HepG2 (cell line): ENCODE data around the gene NPBWR2. TPM values are rescaled to one million over a fixed set of nuclear protein-coding genes. Genes with fewer than 3 reads are reported as not detected.
A peak's percentile ranks its signal among the peaks of the same experiment; 100 is the strongest.

Source experiments
- ATAC-seq: fragments of 200-7000 bp; cut with Tn5 transposase; 3 replicates; pipeline ENCODE4 v1.9.1; 2020; ENCODE audit warnings: mild to moderate bottlenecking, moderate library complexity
- BruUV-seq: library from RNA; stranded (reverse); fragments of 400-500 nt; replicated peaks from 2 replicates; lab custom pipeline; 2021; lab: Mats Ljungman, UMichigan
- CTCF ChIA-PET: fragments of 300-600 bp; formaldehyde crosslinking; extraction: SDS; loops from one replicate; lab custom pipeline; 2021; ENCODE audit warnings: low total read pairs, inconsistent platforms, low intra/inter-chr PET ratio; lab: Yijun Ruan, JAX
- POLR2A ChIA-PET: fragments of 350-600 bp; sonication (Branson Sonifier 250); formaldehyde crosslinking; loops from one replicate; lab custom pipeline; 2020; ENCODE audit warnings: antibody characterized with exemption, inconsistent platforms; lab: Yijun Ruan, JAX
- DNase-seq: peaks from one replicate; pipeline ENCODE4 v3.0.0-alpha.2; 2015; ENCODE audit warnings: low spot score
- FAIRE-seq: peaks from 3 replicates; lab custom pipeline; 2011; peaks lifted over from hg19 to GRCh38; lab: Jason Lieb, UNC
- H2AFZ ChIP-seq: one replicate; pipeline ENCODE4 v1.6.1; 2011; ENCODE audit warnings: low read length, inconsistent platforms
- H3K27ac ChIP-seq: fragments of 300-600 bp; 3 replicates; pipeline ENCODE4 v1.8.0; 2011; ENCODE audit warnings: mixed run types, mild to moderate bottlenecking, mixed read lengths, low read length, inconsistent platforms; ENCODE audit not compliant: insufficient read depth; ENCODE audit errors: extremely low read length
- H3K27me3 ChIP-seq, 2 experiments: fragments of 200-600 bp in 1 of 2; 2 replicates in 1 of 2; 3 replicates in 1 of 2; pipeline versions ENCODE4 v1.6.0 to v1.8.0; 2011; ENCODE audit warnings: low read length in 2 of 2, mild to moderate bottlenecking in 2 of 2, moderate library complexity in 2 of 2, inconsistent platforms in 1 of 2; ENCODE audit not compliant: insufficient read depth in 2 of 2, control insufficient read depth in 1 of 2
- H3K36me3 ChIP-seq, 2 experiments: fragments of 200-600 bp in 1 of 2; replicated peaks in 1 of 2; 2 replicates in 1 of 2; 3 replicates in 1 of 2; pipeline versions ENCODE4 v1.5.1 to v1.8.0; 2011; ENCODE audit warnings: low read length in 2 of 2, inconsistent platforms in 1 of 2; ENCODE audit not compliant: insufficient read depth in 2 of 2, control insufficient read depth in 1 of 2
- H3K4me1 ChIP-seq: 2 replicates; pipeline ENCODE4 v1.5.1; 2012; ENCODE audit warnings: low read length, inconsistent platforms; ENCODE audit not compliant: insufficient read depth
- H3K4me2 ChIP-seq: 2 replicates; pipeline ENCODE4 v1.6.0; 2011; ENCODE audit warnings: low read depth, low read length, inconsistent platforms
- H3K4me3 ChIP-seq, 3 experiments: fragments of 200-600 bp in 1 of 3; sonication (generic), shearing (Covaris generic) in 1 of 3; replicated peaks in 1 of 3; 2 replicates each; pipeline ENCODE4 v1.5.1; 2011 to 2016; ENCODE audit warnings: low read length in 3 of 3, inconsistent platforms in 2 of 3, low read depth in 2 of 3, mild to moderate bottlenecking in 2 of 3, control low read depth in 1 of 3, mixed read lengths in 1 of 3; ENCODE audit not compliant: insufficient read depth in 1 of 3
- H3K79me2 ChIP-seq: one replicate; pipeline ENCODE4 v1.6.1; 2011; ENCODE audit warnings: low read length, inconsistent platforms; ENCODE audit not compliant: insufficient read depth
- H3K9ac ChIP-seq: 2 replicates; pipeline ENCODE4 v1.6.0; 2011; ENCODE audit warnings: mild to moderate bottlenecking, low read depth, low read length, inconsistent platforms; ENCODE audit not compliant: insufficient read depth
- H3K9me3 ChIP-seq: 2 replicates; pipeline ENCODE4 v1.5.1; 2012; ENCODE audit warnings: mild to moderate bottlenecking, low read length
- H4K20me1 ChIP-seq: 2 replicates; pipeline ENCODE4 v1.6.0; 2011; ENCODE audit warnings: inconsistent platforms, mild to moderate bottlenecking, low read length, moderate library complexity; ENCODE audit not compliant: insufficient read depth
- CREB1 ChIP-seq, 2 experiments: fragments of 450-650 bp in 1 of 2; IDR thresholded peaks; 2 replicates each; pipeline ENCODE4 v1.6.1; 2016 to 2017; ENCODE audit warnings: control low read depth in 1 of 2, mild to moderate bottlenecking in 1 of 2, missing compliant biosample characterization in 1 of 2, missing genetic modification characterization in 1 of 2
- ERF ChIP-seq: IDR thresholded peaks from 2 replicates; pipeline ENCODE4 v1.6.1; 2018; ENCODE audit warnings: missing biosample characterization, missing genetic modification reagents
- GLI4 ChIP-seq: sonication (generic); formaldehyde crosslinking; IDR thresholded peaks from 2 replicates; pipeline ENCODE4 v1.5.1; 2020; ENCODE audit warnings: missing genetic modification reagents, mild to moderate bottlenecking, moderate library complexity, borderline replicate concordance
- RFX5 ChIP-seq: IDR thresholded peaks from 2 replicates; pipeline ENCODE4 v1.6.1; 2011; ENCODE audit warnings: low read depth, low read length, improper control_type of control experiment
- SALL2 ChIP-seq: sonication (generic); formaldehyde crosslinking; IDR thresholded peaks from 2 replicates; pipeline ENCODE4 v1.8.1; 2023; ENCODE audit warnings: mild to moderate bottlenecking, missing genetic modification reagents, inconsistent platforms
- SRSF1 ChIP-seq: fragments of 200-400 bp; formaldehyde crosslinking; optimal IDR thresholded peaks from 2 replicates; pipeline ENCODE3; 2017; ENCODE audit warnings: mild to moderate bottlenecking, low read depth, low read length, moderate library complexity
- ZNF614 ChIP-seq: IDR thresholded peaks from 2 replicates; pipeline ENCODE4 v1.6.1; 2018; ENCODE audit warnings: missing biosample characterization, missing genetic modification reagents, inconsistent platforms, borderline replicate concordance
- ZSCAN21 ChIP-seq: sonication (generic); formaldehyde crosslinking; IDR thresholded peaks from 2 replicates; pipeline ENCODE4 v1.8.0; 2022; ENCODE audit warnings: mild to moderate bottlenecking, missing genetic modification reagents, moderate library complexity, borderline replicate concordance
- WGBS: methylation state at CpG from one replicate; pipeline ENCODE4 v1.1.6; 2017; ENCODE audit warnings: low lambda C conversion rate; 5-methylcytosine and 5-hydroxymethylcytosine counted together
- in situ Hi-C: cut with HindIII; loops from 2 replicates; pipeline ENCODE4 v1.10.0; 2017; ENCODE audit warnings: low pct_unique_long_range_greater_than_20kb; ENCODE audit not compliant: extremely low pct_ligation_motif_present
- intact Hi-C: fragments of 100-400 bp; cut with micrococcal nuclease; formaldehyde crosslinking; loops from one replicate; pipeline ENCODE4 v1.10.0; 2022; ENCODE audit not compliant: unreplicated experiment
- polyA plus RNA-seq, 8 experiments: library from polyadenylated mRNA; depleted of rRNA in 3 of 8; stranded (reverse) in 7 of 8; unstranded in 1 of 8; fragments of >200 nt; fragmentation: Illumina TruSeq in 4 of 8; extraction: Trizol in 4 of 8; gene quantifications; 2 replicates each; pipeline versions ENCODE4 v1.2.1 to v1.2.3, GENCODE V29; 2011 to 2016; ENCODE audit warnings: low read depth in 4 of 8, missing spikeins in 1 of 8, mixed read lengths in 1 of 8; ENCODE audit not compliant: insufficient read depth in 1 of 8
- total RNA-seq, 5 experiments: library from RNA; depleted of rRNA; stranded (reverse); fragments of >200 nt; fragmentation: Illumina TruSeq; extraction: Trizol; gene quantifications; 2 replicates each; pipeline ENCODE4 v1.2.3, GENCODE V29; 2016; ENCODE audit warnings: low read depth in 1 of 5
- TF ChIP-seq, protein P1 (sequence below): sonication (generic); formaldehyde crosslinking; IDR thresholded peaks from 2 replicates; pipeline ENCODE4 v1.4.0; 2020; ENCODE audit warnings: mild to moderate bottlenecking, missing genetic modification reagents
- TF ChIP-seq, protein P2 (sequence below): sonication (generic); formaldehyde crosslinking; IDR thresholded peaks from 2 replicates; pipeline ENCODE4 v1.4.0; 2020; ENCODE audit warnings: missing genetic modification reagents
- TF ChIP-seq, protein P3 (sequence below): fragments of 450-650 bp; IDR thresholded peaks from 2 replicates; pipeline ENCODE4 v1.6.1; 2016

NPBWR2 gene
- total and polyA plus RNA-seq, 2 of the 13 experiments (the other 11 are each of a cell fraction or from before 2014, with no cell fraction given): not detected

DNA sequence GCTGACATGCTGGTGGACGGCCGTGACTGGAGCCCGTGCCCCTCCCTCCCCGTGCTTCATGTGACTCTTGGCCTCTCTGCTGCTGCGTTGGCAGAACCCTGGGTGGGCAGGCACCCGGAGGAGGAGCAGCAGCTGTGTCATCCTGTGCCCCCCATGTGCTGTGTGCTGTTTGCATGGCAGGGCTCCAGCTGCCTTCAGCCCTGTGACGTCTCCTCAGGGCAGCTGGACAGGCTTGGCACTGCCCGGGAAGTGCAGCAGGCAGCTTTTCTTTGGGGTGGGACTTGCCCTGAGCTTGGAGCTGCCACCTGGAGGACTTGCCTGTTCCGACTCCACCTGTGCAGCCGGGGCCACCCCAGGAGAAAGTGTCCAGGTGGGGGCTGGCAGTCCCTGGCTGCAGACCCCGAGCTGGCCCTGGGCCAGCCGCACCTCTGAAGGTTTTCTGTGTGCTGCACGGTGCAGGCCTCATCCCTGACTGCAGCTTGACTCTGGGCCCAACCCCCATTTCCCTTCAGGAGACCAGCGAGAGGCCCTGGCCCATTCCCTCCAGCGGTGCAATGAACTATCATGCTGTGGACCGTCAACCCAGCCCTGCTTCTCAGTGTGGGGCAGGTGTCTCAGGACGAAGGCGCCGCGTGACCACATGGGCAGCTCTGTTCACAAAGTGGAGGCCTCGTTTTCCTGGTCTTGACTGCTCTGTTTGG lies 8.1 kb downstream of the NPBWR2 start:
- no TSS peak for BruUV-seq
- 30% methylated on average over 19 of the region's 21 CpGs for WGBS

DNA sequence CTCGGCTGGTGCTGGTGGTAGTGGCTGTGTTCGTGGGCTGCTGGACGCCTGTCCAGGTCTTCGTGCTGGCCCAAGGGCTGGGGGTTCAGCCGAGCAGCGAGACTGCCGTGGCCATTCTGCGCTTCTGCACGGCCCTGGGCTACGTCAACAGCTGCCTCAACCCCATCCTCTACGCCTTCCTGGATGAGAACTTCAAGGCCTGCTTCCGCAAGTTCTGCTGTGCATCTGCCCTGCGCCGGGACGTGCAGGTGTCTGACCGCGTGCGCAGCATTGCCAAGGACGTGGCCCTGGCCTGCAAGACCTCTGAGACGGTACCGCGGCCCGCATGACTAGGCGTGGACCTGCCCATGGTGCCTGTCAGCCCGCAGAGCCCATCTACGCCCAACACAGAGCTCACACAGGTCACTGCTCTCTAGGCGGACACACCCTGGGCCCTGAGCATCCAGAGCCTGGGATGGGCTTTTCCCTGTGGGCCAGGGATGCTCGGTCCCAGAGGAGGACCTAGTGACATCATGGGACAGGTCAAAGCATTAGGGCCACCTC lies 8.8 kb downstream of the NPBWR2 start:
- FAIRE-seq (no peak), ATAC-seq (no peak), DNase-seq (no peak)
- in situ Hi-C loops: no loop called here
- H3K4me1 ChIP-seq: no peaks in the 10 kb centered on the region
- H4K20me1 ChIP-seq: peaks cover 3% of the 10 kb centered on the region; the same call in 1 of the 2 replicates
- no peak overlapping the region for H3K27ac ChIP-seq
- WGBS: 64% methylated on average over 27 of the region's 28 CpGs
- H3K36me3 ChIP-seq: no peaks in the 10 kb centered on the region
- intact Hi-C loops: no loop called here
- no peaks in the 10 kb centered on the region for H3K79me2 ChIP-seq
- no peaks in the 10 kb centered on the region for H3K9me3 ChIP-seq
- H3K4me2 ChIP-seq: no peak overlapping the region
- no peak overlapping the region for H3K9ac ChIP-seq
- POLR2A ChIA-PET: no interaction called here
- H3K27me3 ChIP-seq: peaks cover 32 to 56% of the 10 kb centered on the region in 2 experiments
- no TSS peak for BruUV-seq
- H2AFZ ChIP-seq: no peak overlapping the region
- CTCF ChIA-PET: no interaction called here
- H3K4me3 ChIP-seq: no peak overlapping the region
- TF ChIP-seq GLI4 (CRISPR knock-in tag): no peak
- TF ChIP-seq RFX5: no peak
- no peak for TF ChIP-seq SALL2 (CRISPR knock-in tag)
- TF ChIP-seq, protein P1, sequence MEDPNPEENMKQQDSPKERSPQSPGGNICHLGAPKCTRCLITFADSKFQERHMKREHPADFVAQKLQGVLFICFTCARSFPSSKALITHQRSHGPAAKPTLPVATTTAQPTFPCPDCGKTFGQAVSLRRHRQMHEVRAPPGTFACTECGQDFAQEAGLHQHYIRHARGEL: no peak
- TF ChIP-seq, protein P2, sequence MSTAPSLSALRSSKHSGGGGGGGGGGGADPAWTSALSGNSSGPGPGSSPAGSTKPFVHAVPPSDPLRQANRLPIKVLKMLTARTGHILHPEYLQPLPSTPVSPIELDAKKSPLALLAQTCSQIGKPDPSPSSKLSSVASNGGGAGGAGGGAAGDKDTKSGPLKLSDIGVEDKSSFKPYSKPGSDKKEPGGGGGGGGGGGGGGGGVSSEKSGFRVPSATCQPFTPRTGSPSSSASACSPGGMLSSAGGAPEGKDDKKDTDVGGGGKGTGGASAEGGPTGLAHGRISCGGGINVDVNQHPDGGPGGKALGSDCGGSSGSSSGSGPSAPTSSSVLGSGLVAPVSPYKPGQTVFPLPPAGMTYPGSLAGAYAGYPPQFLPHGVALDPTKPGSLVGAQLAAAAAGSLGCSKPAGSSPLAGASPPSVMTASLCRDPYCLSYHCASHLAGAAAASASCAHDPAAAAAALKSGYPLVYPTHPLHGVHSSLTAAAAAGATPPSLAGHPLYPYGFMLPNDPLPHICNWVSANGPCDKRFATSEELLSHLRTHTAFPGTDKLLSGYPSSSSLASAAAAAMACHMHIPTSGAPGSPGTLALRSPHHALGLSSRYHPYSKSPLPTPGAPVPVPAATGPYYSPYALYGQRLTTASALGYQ: no peak
- TF ChIP-seq SRSF1: no peak
- no peak for TF ChIP-seq ZSCAN21
- TF ChIP-seq ERF (CRISPR knock-in tag): no peak

More for the DNA sequence above, 8.1 kb downstream of the NPBWR2 start:
- intact Hi-C loops (no loop called here), in situ Hi-C loops (no loop called here)
- ATAC-seq (no peak), DNase-seq (no peak), FAIRE-seq (no peak)
- Histone ChIP-seq H4K20me1 (peaks cover 3% of the 10 kb centered on the region; the same call in 1 of the 2 replicates), H3K9me3 (no peaks in the 10 kb centered on the region), H3K27ac (no peak overlapping the region), H3K79me2 (no peaks in the 10 kb centered on the region), H2AFZ (no peak overlapping the region), H3K36me3 (no peaks in the 10 kb centered on the region), H3K4me3 (no peak overlapping the region), H3K4me2 (no peak overlapping the region), H3K27me3 (peaks cover 34 to 63% of the 10 kb centered on the region in 2 experiments), H3K4me1 (no peaks in the 10 kb centered on the region), H3K9ac (no peak overlapping the region)
- CTCF ChIA-PET: no interaction called here
- TF ChIP-seq CREB1 (IDR thresholded peaks at IDR 0.05): 0 out of 2 replicates have a peak, but pooled peaks have one; percentile 8
- TF ChIP-seq CREB1 (CRISPR knock-in tag; IDR thresholded peaks at IDR 0.05): no peak
- TF ChIP-seq, protein P3, sequence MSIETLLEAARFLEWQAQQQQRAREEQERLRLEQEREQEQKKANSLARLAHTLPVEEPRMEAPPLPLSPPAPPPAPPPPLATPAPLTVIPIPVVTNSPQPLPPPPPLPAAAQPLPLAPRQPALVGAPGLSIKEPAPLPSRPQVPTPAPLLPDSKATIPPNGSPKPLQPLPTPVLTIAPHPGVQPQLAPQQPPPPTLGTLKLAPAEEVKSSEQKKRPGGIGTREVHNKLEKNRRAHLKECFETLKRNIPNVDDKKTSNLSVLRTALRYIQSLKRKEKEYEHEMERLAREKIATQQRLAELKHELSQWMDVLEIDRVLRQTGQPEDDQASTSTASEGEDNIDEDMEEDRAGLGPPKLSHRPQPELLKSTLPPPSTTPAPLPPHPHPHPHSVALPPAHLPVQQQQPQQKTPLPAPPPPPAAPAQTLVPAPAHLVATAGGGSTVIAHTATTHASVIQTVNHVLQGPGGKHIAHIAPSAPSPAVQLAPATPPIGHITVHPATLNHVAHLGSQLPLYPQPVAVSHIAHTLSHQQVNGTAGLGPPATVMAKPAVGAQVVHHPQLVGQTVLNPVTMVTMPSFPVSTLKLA: peak; percentile 44
- TF ChIP-seq ZNF614 (CRISPR knock-in tag): no peak
- POLR2A ChIA-PET: no interaction called here
